Glutamatergic neuron (in vitro differentiated cells): ENCODE data around the gene PLA2G4A. TPM values are rescaled to one million over a fixed set of nuclear protein-coding genes. Genes with fewer than 3 reads are reported as not detected.

Experiments used
- DNase-seq: peaks from one replicate; pipeline ENCODE4 v3.0.0; 2022
- H3K27ac Mint-ChIP-seq: one replicate; pipeline ENCODE4 v1.8.0; 2020; ENCODE audit warnings: mild to moderate bottlenecking, mixed read lengths, inconsistent platforms; ENCODE audit not compliant: unreplicated experiment
- H3K27me3 Mint-ChIP-seq: one replicate; pipeline ENCODE4 v1.8.0; 2020; ENCODE audit warnings: mild to moderate bottlenecking, moderate library complexity, mixed read lengths, inconsistent platforms; ENCODE audit not compliant: unreplicated experiment
- H3K36me3 Mint-ChIP-seq: one replicate; pipeline ENCODE4 v1.8.0; 2020; ENCODE audit warnings: mild to moderate bottlenecking, mixed read lengths, inconsistent platforms; ENCODE audit not compliant: unreplicated experiment
- H3K4me1 Mint-ChIP-seq: one replicate; pipeline ENCODE4 v1.8.0; 2020; ENCODE audit warnings: mild to moderate bottlenecking, low read depth, mixed read lengths, inconsistent platforms; ENCODE audit not compliant: unreplicated experiment
- H3K4me3 Mint-ChIP-seq: one replicate; pipeline ENCODE4 v1.8.0; 2020; ENCODE audit warnings: mild to moderate bottlenecking, mixed read lengths, inconsistent platforms; ENCODE audit not compliant: unreplicated experiment
- H3K9me3 Mint-ChIP-seq: one replicate; pipeline ENCODE4 v1.8.0; 2020; ENCODE audit warnings: mild to moderate bottlenecking, moderate library complexity, mixed read lengths, inconsistent platforms; ENCODE audit not compliant: unreplicated experiment
- CTCF ChIP-seq: fragments of 200-600 bp; sonication (generic); IDR thresholded peaks from one replicate; pipeline ENCODE4 v1.5.0; 2021; ENCODE audit not compliant: partially characterized antibody, unreplicated experiment
- total RNA-seq: library from RNA; stranded (reverse); fragmentation: NEBNext Ultra II Directional; extraction: Animal tissue kit (Norgen Biotek cat#: 25700); gene quantifications from one replicate; pipeline ENCODE4 v1.2.1, GENCODE V29; 2021; ENCODE audit not compliant: unreplicated experiment

The PLA2G4A gene
- total RNA-seq, 1 donor from 2014 or later, result not detected

GRCh38 chr1:186937016-186937670 lies 108.4 kb downstream of the PLA2G4A start:
- no peak for DNase-seq
- Mint-ChIP-seq H3K9me3 (no peaks in the 10 kb centered on the region), H3K4me3 (no peak overlapping the region), H3K36me3 (no peaks in the 10 kb centered on the region), H3K27ac (no peak overlapping the region), H3K27me3 (no peaks in the 10 kb centered on the region), H3K4me1 (no peaks in the 10 kb centered on the region)
- TF ChIP-seq CTCF, result no peak

GRCh38 chr1:186943891-186944686 lies 115.3 kb downstream of the PLA2G4A start:
- TF ChIP-seq CTCF, result no peak
- no peaks in the 10 kb centered on the region for H3K9me3 Mint-ChIP-seq
- no peaks in the 10 kb centered on the region for H3K4me1 Mint-ChIP-seq

GRCh38 chr1:186945146-186945545 lies 116.4 kb downstream of the PLA2G4A start:
- no peak for DNase-seq
- Mint-ChIP-seq H3K4me3 (no peak overlapping the region), H3K4me1 (no peaks in the 10 kb centered on the region), H3K27ac (no peak overlapping the region), H3K9me3 (no peaks in the 10 kb centered on the region), H3K36me3 (no peaks in the 10 kb centered on the region), H3K27me3 (no peaks in the 10 kb centered on the region)
- no peak for TF ChIP-seq CTCF

More at GRCh38 chr1:186943891-186944686, 115.3 kb downstream of the PLA2G4A start:
- H3K4me3 Mint-ChIP-seq, result no peak overlapping the region
- H3K27me3 Mint-ChIP-seq, result no peaks in the 10 kb centered on the region
- no peak for DNase-seq
- no peaks in the 10 kb centered on the region for H3K36me3 Mint-ChIP-seq
- H3K27ac Mint-ChIP-seq, result no peak overlapping the region

GRCh38 chr1:186948535-186948934 lies 119.8 kb downstream of the PLA2G4A start:
- TF ChIP-seq CTCF, result no peak
- H3K27ac Mint-ChIP-seq, result no peak overlapping the region

DNA sequence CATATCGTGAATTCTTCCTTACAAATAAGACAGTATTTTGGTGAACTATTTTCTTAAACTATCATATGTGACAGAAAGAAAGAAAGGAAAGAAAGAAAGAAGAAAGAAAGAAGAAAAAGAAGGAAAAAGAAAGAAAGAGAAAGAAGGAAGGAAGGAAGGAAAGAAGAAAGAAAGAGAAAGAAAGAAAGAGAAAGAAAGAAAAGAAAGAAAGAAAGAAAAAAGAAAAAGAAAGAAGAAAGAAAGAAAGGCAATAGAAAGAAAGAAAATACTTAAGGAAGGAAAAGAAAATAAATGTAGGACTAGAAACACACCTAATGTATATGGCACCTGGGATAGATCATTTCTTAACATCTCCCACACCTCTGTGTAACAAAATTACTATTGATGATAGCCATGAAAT lies 120.4 kb downstream of the PLA2G4A start:
- TF ChIP-seq CTCF, result no peak

More at GRCh38 chr1:186948535-186948934, 119.8 kb downstream of the PLA2G4A start:
- DNase-seq, result no peak
- no peak overlapping the region for H3K4me3 Mint-ChIP-seq
- H3K9me3 Mint-ChIP-seq, result no peaks in the 10 kb centered on the region
- no peaks in the 10 kb centered on the region for H3K4me1 Mint-ChIP-seq
- no peaks in the 10 kb centered on the region for H3K27me3 Mint-ChIP-seq
- H3K36me3 Mint-ChIP-seq, result no peaks in the 10 kb centered on the region

More for the DNA sequence above, 120.4 kb downstream of the PLA2G4A start:
- Mint-ChIP-seq H3K27me3 (no peaks in the 10 kb centered on the region), H3K9me3 (no peaks in the 10 kb centered on the region), H3K4me3 (no peak overlapping the region), H3K36me3 (no peaks in the 10 kb centered on the region), H3K27ac (no peak overlapping the region), H3K4me1 (no peaks in the 10 kb centered on the region)
- no peak for DNase-seq
